CD14-positive monocyte (primary cell): Measurements from ENCODE around the gene INSYN2B. TPM values are rescaled to one million over a fixed set of nuclear protein-coding genes. Genes with fewer than 3 reads are reported as not detected.

Source experiments
- DNase-seq, 3 donors: peaks; one replicate each; pipeline ENCODE4 v3.0.0-alpha.2; 2011 to 2022
- H2AFZ ChIP-seq: 2 replicates; pipeline ENCODE4 v1.6.0; 2012; ENCODE audit warnings: mild to moderate bottlenecking, low read depth, low read length, inconsistent platforms; ENCODE audit not compliant: insufficient read depth, poor library complexity, severe bottlenecking
- H3K27ac ChIP-seq, 2 donors: 1 replicate in 1 of 2; 2 replicates in 1 of 2; pipeline ENCODE4 v1.5.1; 2012 to 2013; ENCODE audit warnings: low read length in 2 of 2, control low read depth in 1 of 2, inconsistent platforms in 1 of 2, low read depth in 1 of 2, mild to moderate bottlenecking in 1 of 2
- H3K27me3 ChIP-seq, 2 donors: one replicate each; pipeline versions ENCODE4 v1.6.0 to v1.6.1; 2011 to 2013; ENCODE audit warnings: low read length in 2 of 2; ENCODE audit not compliant: control insufficient read depth in 2 of 2, insufficient read depth in 2 of 2
- H3K36me3 ChIP-seq, 2 donors: replicated peaks in 1 of 2; 1 replicate in 1 of 2; 2 replicates in 1 of 2; pipeline versions ENCODE4 v1.5.1 to v1.6.1; 2012 to 2013; ENCODE audit warnings: low read length in 2 of 2, control low read depth in 1 of 2, inconsistent platforms in 1 of 2, mild to moderate bottlenecking in 1 of 2; ENCODE audit not compliant: insufficient read depth in 2 of 2, control insufficient read depth in 1 of 2
- H3K4me1 ChIP-seq, 2 donors: 1 replicate in 1 of 2; 2 replicates in 1 of 2; pipeline versions ENCODE4 v1.5.1 to v1.6.1; 2012 to 2013; ENCODE audit warnings: low read length in 2 of 2, control low read depth in 1 of 2, inconsistent platforms in 1 of 2, mild to moderate bottlenecking in 1 of 2, moderate library complexity in 1 of 2; ENCODE audit not compliant: insufficient read depth in 2 of 2, control insufficient read depth in 1 of 2
- H3K4me2 ChIP-seq: replicated peaks from 2 replicates; pipeline ENCODE3; 2012; ENCODE audit warnings: low read length, moderate library complexity, mild to moderate bottlenecking; ENCODE audit not compliant: poor library complexity, severe bottlenecking; ENCODE audit errors: extremely low read depth
- H3K4me3 ChIP-seq, 3 experiments: fragments of 200-600 bp in 1 of 3; sonication (generic) in 1 of 3; replicated peaks in 1 of 3; 1 replicate in 2 of 3; 2 replicates in 1 of 3; pipeline ENCODE4 v1.5.1; 2011 to 2013; ENCODE audit warnings: low read length in 3 of 3, mild to moderate bottlenecking in 3 of 3, control low read depth in 2 of 3, low read depth in 2 of 3, inconsistent platforms in 1 of 3, moderate library complexity in 1 of 3
- H3K79me2 ChIP-seq: 2 replicates; pipeline ENCODE4 v1.6.0; 2012; ENCODE audit warnings: mild to moderate bottlenecking, control low read depth, inconsistent platforms, low read length, moderate library complexity; ENCODE audit not compliant: insufficient read depth
- H3K9ac ChIP-seq: 2 replicates; pipeline ENCODE4 v1.6.0; 2017; ENCODE audit warnings: low read length, mild to moderate bottlenecking; ENCODE audit not compliant: insufficient read depth, poor library complexity, severe bottlenecking
- H3K9me3 ChIP-seq, 2 donors: replicated peaks in 1 of 2; 1 replicate in 1 of 2; 2 replicates in 1 of 2; pipeline versions ENCODE4 v1.5.1 to v1.6.1; 2012 to 2013; ENCODE audit warnings: low read length in 2 of 2, control low read depth in 1 of 2; ENCODE audit not compliant: control insufficient read depth in 1 of 2, insufficient read depth in 1 of 2
- H4K20me1 ChIP-seq: 2 replicates; pipeline ENCODE4 v1.6.0; 2012; ENCODE audit warnings: mild to moderate bottlenecking, low read length, control low read depth, moderate library complexity; ENCODE audit not compliant: insufficient read depth
- H3K27ac Mint-ChIP-seq, 7 donors: one replicate each; pipeline ENCODE4 v1.8.0; 2020; ENCODE audit warnings: mild to moderate bottlenecking in 7 of 7, mixed read lengths in 7 of 7, moderate library complexity in 6 of 7, inconsistent platforms in 2 of 7
- H3K27me3 Mint-ChIP-seq, 3 donors: one replicate each; pipeline ENCODE4 v1.8.0; 2021 to 2022; ENCODE audit warnings: low read depth in 3 of 3, mild to moderate bottlenecking in 3 of 3, mixed read lengths in 3 of 3, moderate library complexity in 3 of 3, inconsistent platforms in 1 of 3
- H3K36me3 Mint-ChIP-seq, 2 donors: one replicate each; pipeline ENCODE4 v1.8.0; 2020; ENCODE audit warnings: mixed read lengths in 2 of 2, inconsistent platforms in 1 of 2, mild to moderate bottlenecking in 1 of 2
- H3K4me1 Mint-ChIP-seq: one replicate; pipeline ENCODE4 v1.8.0; 2020; ENCODE audit warnings: mild to moderate bottlenecking, mixed read lengths
- H3K4me3 Mint-ChIP-seq, 2 donors: one replicate each; pipeline ENCODE4 v1.8.0; 2020; ENCODE audit warnings: mild to moderate bottlenecking in 2 of 2, mixed read lengths in 2 of 2, moderate library complexity in 1 of 2
- H3K9me3 Mint-ChIP-seq, 7 donors: one replicate each; pipeline ENCODE4 v1.8.0; 2020 to 2022; ENCODE audit warnings: mixed read lengths in 7 of 7, mild to moderate bottlenecking in 6 of 7, moderate library complexity in 6 of 7, inconsistent platforms in 2 of 7
- WGBS: methylation state at CpG from one replicate; pipeline ENCODE4 v1.1.5; 2013; ENCODE audit warnings: missing lambda C conversion rate; ENCODE audit not compliant: insufficient coverage; 5-methylcytosine and 5-hydroxymethylcytosine counted together
- intact Hi-C, 2 donors: fragments of 100-400 bp; cut with micrococcal nuclease; formaldehyde crosslinking; loops; one replicate each; pipeline versions ENCODE4 v1.15.0 to v1.15.1; 2023
- polyA plus RNA-seq, 3 donors: library from polyadenylated mRNA; depleted of rRNA in 1 of 3; unstranded in 2 of 3; stranded (reverse) in 1 of 3; fragments of 300-500 nt in 2 of 3; fragments of >200 nt in 1 of 3; fragmentation: Illumina TruSeq in 2 of 3; gene quantifications; 1 replicate in 2 of 3; 2 replicates in 1 of 3; pipeline ENCODE4 v1.2.3, GENCODE V29; 2012 to 2021
- TF ChIP-seq, protein P1 (sequence below): fragments of 200-600 bp; IDR thresholded peaks from one replicate; pipeline ENCODE4 v1.8.0; 2022; ENCODE audit warnings: antibody characterized with exemption, mild to moderate bottlenecking

Gene INSYN2B
- polyA plus RNA-seq, 3 donors = 0.17 TPM; not detected in 2

DNA sequence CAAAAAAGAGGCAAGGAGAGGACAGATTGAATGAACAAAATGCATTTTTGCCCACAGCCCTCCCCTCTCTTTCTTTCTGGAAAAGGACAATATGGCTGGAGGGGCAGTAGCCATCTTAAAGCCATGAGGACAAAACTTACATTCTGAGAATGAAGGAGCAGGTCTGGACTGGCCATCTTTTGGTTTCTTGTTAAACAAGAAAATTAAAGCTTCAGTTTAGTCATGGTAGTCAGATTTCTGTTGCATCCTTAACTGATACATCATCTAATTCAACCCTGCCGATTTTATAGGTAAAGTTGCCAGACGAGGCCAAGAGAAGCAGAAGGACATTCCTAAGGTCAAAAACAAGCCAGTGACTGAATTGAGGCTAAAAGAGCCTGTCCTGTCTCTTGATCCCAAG is 31.5 kb upstream of the INSYN2B start:
- no peak overlapping the region for H3K9ac ChIP-seq
- H3K4me2 ChIP-seq = no peak overlapping the region
- intact Hi-C loops = no loop called here
- TF ChIP-seq, protein P1, sequence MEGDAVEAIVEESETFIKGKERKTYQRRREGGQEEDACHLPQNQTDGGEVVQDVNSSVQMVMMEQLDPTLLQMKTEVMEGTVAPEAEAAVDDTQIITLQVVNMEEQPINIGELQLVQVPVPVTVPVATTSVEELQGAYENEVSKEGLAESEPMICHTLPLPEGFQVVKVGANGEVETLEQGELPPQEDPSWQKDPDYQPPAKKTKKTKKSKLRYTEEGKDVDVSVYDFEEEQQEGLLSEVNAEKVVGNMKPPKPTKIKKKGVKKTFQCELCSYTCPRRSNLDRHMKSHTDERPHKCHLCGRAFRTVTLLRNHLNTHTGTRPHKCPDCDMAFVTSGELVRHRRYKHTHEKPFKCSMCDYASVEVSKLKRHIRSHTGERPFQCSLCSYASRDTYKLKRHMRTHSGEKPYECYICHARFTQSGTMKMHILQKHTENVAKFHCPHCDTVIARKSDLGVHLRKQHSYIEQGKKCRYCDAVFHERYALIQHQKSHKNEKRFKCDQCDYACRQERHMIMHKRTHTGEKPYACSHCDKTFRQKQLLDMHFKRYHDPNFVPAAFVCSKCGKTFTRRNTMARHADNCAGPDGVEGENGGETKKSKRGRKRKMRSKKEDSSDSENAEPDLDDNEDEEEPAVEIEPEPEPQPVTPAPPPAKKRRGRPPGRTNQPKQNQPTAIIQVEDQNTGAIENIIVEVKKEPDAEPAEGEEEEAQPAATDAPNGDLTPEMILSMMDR = no peak
- H3K79me2 ChIP-seq = no peaks in the 10 kb centered on the region
- H3K36me3 ChIP-seq = peaks cover 78 to 99% of the 10 kb centered on the region in 2 donors
- no peak for DNase-seq
- Mint-ChIP-seq H3K4me3 (no peak overlapping the region), H3K27me3 (peaks cover 0 to 1% (median 0%) of the 10 kb centered on the region in 3 donors), H3K9me3 (no peaks in the 10 kb centered on the region), H3K36me3 (peaks cover 78 to 88% of the 10 kb centered on the region in 2 donors), H3K27ac (no peak overlapping the region), H3K4me1 (no peaks in the 10 kb centered on the region)
- H2AFZ ChIP-seq = no peak overlapping the region
- no peak overlapping the region for H3K4me3 ChIP-seq
- peaks cover 29% of the 10 kb centered on the region for H4K20me1 ChIP-seq
- no CpG with 5 or more reads among the region's 2 CpGs for WGBS
- no peaks in the 10 kb centered on the region for H3K27me3 ChIP-seq
- H3K4me1 ChIP-seq = no peaks in the 10 kb centered on the region
- H3K9me3 ChIP-seq = no peaks in the 10 kb centered on the region
- H3K27ac ChIP-seq = no peak overlapping the region

DNA sequence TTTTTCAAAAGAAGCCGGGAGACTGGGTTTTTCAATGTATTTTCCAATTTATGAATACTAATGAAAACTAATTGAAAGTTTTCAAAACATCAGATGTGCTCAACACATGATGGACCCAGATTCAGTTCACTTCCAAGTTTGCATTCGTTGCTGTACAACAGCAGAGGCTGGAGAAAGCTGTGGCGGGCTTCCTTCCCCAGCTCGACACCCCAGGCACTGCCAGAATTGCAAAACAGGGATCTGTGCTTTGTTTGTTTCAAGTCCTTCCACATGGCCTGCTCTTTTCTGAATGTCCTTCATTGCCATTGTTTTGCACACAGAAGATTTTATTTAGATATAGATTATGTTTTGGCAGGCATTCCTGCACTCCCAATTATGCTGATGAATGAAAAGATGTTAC is 30.3 kb upstream of the INSYN2B start:
- Histone ChIP-seq H3K27ac (no peak overlapping the region), H2AFZ (no peak overlapping the region), H3K4me3 (no peak overlapping the region), H3K4me2 (no peak overlapping the region), H3K9me3 (no peaks in the 10 kb centered on the region), H4K20me1 (peaks cover 26% of the 10 kb centered on the region), H3K4me1 (no peaks in the 10 kb centered on the region), H3K27me3 (no peaks in the 10 kb centered on the region), H3K9ac (no peak overlapping the region), H3K79me2 (no peaks in the 10 kb centered on the region), H3K36me3 (peaks cover 76 to 99% of the 10 kb centered on the region in 2 donors)
- intact Hi-C loops = no loop called here
- Mint-ChIP-seq H3K4me3 (no peak overlapping the region), H3K27me3 (peaks cover 0 to 1% (median 0%) of the 10 kb centered on the region in 3 donors), H3K27ac (no peak overlapping the region), H3K36me3 (peaks cover 82 to 89% of the 10 kb centered on the region in 2 donors), H3K4me1 (no peaks in the 10 kb centered on the region), H3K9me3 (no peaks in the 10 kb centered on the region)
- 94% methylated on average over 2 of the region's 4 CpGs for WGBS
- TF ChIP-seq, protein P1 = no peak
- no peak for DNase-seq
